Measurements from ENCODE around the gene PSMD14. TPM values are rescaled to one million over a fixed set of nuclear protein-coding genes. Genes with fewer than 3 reads are reported as not detected.

Gene PSMD14
- total RNA-seq, 1 experiment from 2014 or later: 205 TPM

GRCh38 chr2:161436411-161436810, 128.2 kb downstream of the PSMD14 start:
- H3K36me3 ChIP-seq (ENCODE audit: insufficient read depth, low read length, poor library complexity, severe bottlenecking): no peaks in the 10 kb centered on the region
- intact Hi-C loops (cut with micrococcal nuclease; ENCODE audit: unreplicated experiment): no loop called here
- TF ChIP-seq CTCF (conservative IDR thresholded peaks at IDR 0.05; ENCODE audit: low read depth, low read length) (no peak), EZH2 (IDR thresholded peaks at IDR 0.05; ENCODE audit: borderline replicate concordance, low read depth, low read length, poor library complexity, severe bottlenecking) (no peak)
- no TSS peak for BruUV-seq (replicated peaks)
- H3K4me1 ChIP-seq (ENCODE audit: insufficient read depth, low read length, poor library complexity, severe bottlenecking): peaks cover 38% of the 10 kb centered on the region
- no peaks in the 10 kb centered on the region for H3K27me3 ChIP-seq (replicated peaks; ENCODE audit: insufficient read depth, low read depth, low read length, poor library complexity)
- peak; percentile 53 for DNase-seq (ENCODE audit: low spot score)
- H3K9me3 ChIP-seq (ENCODE audit: low read depth, low read length, poor library complexity, severe bottlenecking): peaks cover 11% of the 10 kb centered on the region
- H3K27ac ChIP-seq (ENCODE audit: low read depth, low read length, poor library complexity, severe bottlenecking): no peak overlapping the region
- ChIA-PET POLR2A (ENCODE audit: low non-redundant PET) (no interaction called here), CTCF (no interaction called here)
- no peak overlapping the region for H3K4me3 ChIP-seq (ENCODE audit: low read depth, low read length, poor library complexity, severe bottlenecking)

GRCh38 chr2:161438598-161438997, 130.4 kb downstream of the PSMD14 start:
- TF ChIP-seq EZH2 (IDR thresholded peaks at IDR 0.05; ENCODE audit: borderline replicate concordance, low read depth, low read length, poor library complexity, severe bottlenecking) (no peak), CTCF (conservative IDR thresholded peaks at IDR 0.05; ENCODE audit: low read depth, low read length) (no peak)
- no peak overlapping the region for H3K27ac ChIP-seq (ENCODE audit: low read depth, low read length, poor library complexity, severe bottlenecking)
- CTCF ChIA-PET: no interaction called here
- H3K36me3 ChIP-seq (ENCODE audit: insufficient read depth, low read length, poor library complexity, severe bottlenecking): no peaks in the 10 kb centered on the region
- no peak for DNase-seq (ENCODE audit: low spot score)
- H3K4me3 ChIP-seq (ENCODE audit: low read depth, low read length, poor library complexity, severe bottlenecking): no peak overlapping the region
- peaks cover 11% of the 10 kb centered on the region for H3K9me3 ChIP-seq (ENCODE audit: low read depth, low read length, poor library complexity, severe bottlenecking)
- BruUV-seq (replicated peaks): no TSS peak
- peaks cover 24% of the 10 kb centered on the region for H3K4me1 ChIP-seq (ENCODE audit: insufficient read depth, low read length, poor library complexity, severe bottlenecking)
- POLR2A ChIA-PET (ENCODE audit: low non-redundant PET): no interaction called here
- no peaks in the 10 kb centered on the region for H3K27me3 ChIP-seq (replicated peaks; ENCODE audit: insufficient read depth, low read depth, low read length, poor library complexity)
- intact Hi-C loops (cut with micrococcal nuclease; ENCODE audit: unreplicated experiment): no loop called here

GRCh38 chr2:161445097-161445496, 136.9 kb downstream of the PSMD14 start:
- POLR2A ChIA-PET (ENCODE audit: low non-redundant PET): no interaction called here

More at GRCh38 chr2:161445097-161445496, 136.9 kb downstream of the PSMD14 start:
- no peak for DNase-seq (ENCODE audit: low spot score)
- no TSS peak for BruUV-seq (replicated peaks)
- intact Hi-C loops (cut with micrococcal nuclease; ENCODE audit: unreplicated experiment): no loop called here
- no peaks in the 10 kb centered on the region for H3K27me3 ChIP-seq (replicated peaks; ENCODE audit: insufficient read depth, low read depth, low read length, poor library complexity)
- CTCF ChIA-PET: no interaction called here
- no peaks in the 10 kb centered on the region for H3K36me3 ChIP-seq (ENCODE audit: insufficient read depth, low read length, poor library complexity, severe bottlenecking)
- H3K4me1 ChIP-seq (ENCODE audit: insufficient read depth, low read length, poor library complexity, severe bottlenecking): no peaks in the 10 kb centered on the region
- H3K27ac ChIP-seq (ENCODE audit: low read depth, low read length, poor library complexity, severe bottlenecking): no peak overlapping the region
- no peaks in the 10 kb centered on the region for H3K9me3 ChIP-seq (ENCODE audit: low read depth, low read length, poor library complexity, severe bottlenecking)
- TF ChIP-seq CTCF (conservative IDR thresholded peaks at IDR 0.05; ENCODE audit: low read depth, low read length) (no peak), EZH2 (IDR thresholded peaks at IDR 0.05; ENCODE audit: borderline replicate concordance, low read depth, low read length, poor library complexity, severe bottlenecking) (no peak)
- no peak overlapping the region for H3K4me3 ChIP-seq (ENCODE audit: low read depth, low read length, poor library complexity, severe bottlenecking)
